ENCODE results near the gene TAP1. TPM values are rescaled to one million over a fixed set of nuclear protein-coding genes. Genes with fewer than 3 reads are reported as not detected.
A peak's percentile ranks its signal among the peaks of the same experiment; 100 is the strongest.

The TAP1 gene
- total and polyA plus RNA-seq, 2 donors (not counting 3 experiments of a cell fraction or from before 2014, with no cell fraction given): 15.6 to 25.9 TPM

GRCh38 chr6:32837651-32838113 is 15.8 kb downstream of the TAP1 start:
- POLR2A ChIA-PET: interaction anchor here (0.5 to 1.9 kb wide), 4 partner anchors 16 to 134 kb away, joined by 3 to 16 read pairs (median 10); partner anchors contain the start of genes BRD2, PSMB9 and TAP1
- Histone ChIP-seq H3K4me2 (ENCODE audit: insufficient read depth, low read length) (peak overlapping the region; percentile 83), H2AFZ (ENCODE audit: low read depth, low read length) (peak overlapping the region; percentile 82), H4K20me1 (replicated peaks; ENCODE audit: control insufficient read depth, extremely low read depth, insufficient read depth, low read length) (no peaks in the 10 kb centered on the region), H3K9me1 (replicated peaks; ENCODE audit: control insufficient read depth, extremely low read depth, insufficient read depth, low read length) (no peaks in the 10 kb centered on the region), H3K36me3 (ENCODE audit: control insufficient read depth in 2 of 2, extremely low read depth in 1 of 2, insufficient read depth in 2 of 2, low read length in 2 of 2) (peaks cover 0 to 3% of the 10 kb centered on the region in 2 experiments), H3K4me3 (replicated peaks in 1 of 3; ENCODE audit: insufficient read depth in 1 of 3, low read depth in 1 of 3, low read length in 3 of 3) (peak overlapping the region; percentile 30 to 89 (median 70)), H3K79me2 (ENCODE audit: control insufficient read depth, insufficient read depth, low read length) (peaks cover 9% of the 10 kb centered on the region), H3K27ac (ENCODE audit: insufficient read depth, low read depth, low read length) (peak overlapping the region; percentile 23), H3K27me3 (ENCODE audit: control insufficient read depth in 2 of 2, insufficient read depth in 2 of 2, low read length in 2 of 2) (no peaks in the 10 kb centered on the region), H3K9ac (replicated peaks; ENCODE audit: extremely low read depth, insufficient read depth, low read length) (peak overlapping the region; percentile 73), H3K4me1 (ENCODE audit: control insufficient read depth, extremely low read depth, insufficient read depth, low read length) (peaks cover 7% of the 10 kb centered on the region), H3K9me3 (replicated peaks; ENCODE audit: control insufficient read depth, insufficient read depth, low read length) (no peaks in the 10 kb centered on the region)
- no peak for DNase-seq (ENCODE audit: low read depth, low spot score)
- no TSS peak for BruUV-seq (replicated peaks)
- intact Hi-C loops (cut with micrococcal nuclease): loop anchor here (1.0 to 2.0 kb wide), 3 partner anchors 17 to 147 kb away; partner anchors contain the start of gene PSMB9
- FAIRE-seq: no peak
- CTCF ChIA-PET: interaction anchor here (0.9 to 11.0 kb wide), 25 partner anchors 11 to 593 kb away, joined by 3 to 397 read pairs (median 11); partner anchors contain the start of genes HLA-DMA, PSMB9 and TAP1
- no peak for TF ChIP-seq GATA2 (IDR thresholded peaks at IDR 0.05; ENCODE audit: insufficient read depth, insufficient read length, low read depth, low read length)
- no peak for TF ChIP-seq CTCF (IDR thresholded peaks at IDR 0.05; ENCODE audit: extremely low read depth in 1 of 2, insufficient read depth in 1 of 2, low read depth in 1 of 2, low read length in 2 of 2)
- TF ChIP-seq FOS (IDR thresholded peaks at IDR 0.05; ENCODE audit: borderline replicate concordance, insufficient read depth, low read length): no peak
- no peak for TF ChIP-seq POLR2AphosphoS5 (IDR thresholded peaks at IDR 0.05; ENCODE audit: insufficient read depth, low read depth, low read length)
- TF ChIP-seq POLR2A (IDR thresholded peaks at IDR 0.05; ENCODE audit: low read depth, low read length): no peak
- no peak for TF ChIP-seq MYC (IDR thresholded peaks at IDR 0.05; ENCODE audit: low read depth, low read length)
- no peak for TF ChIP-seq MAX (IDR thresholded peaks at IDR 0.05; ENCODE audit: insufficient read depth, insufficient read length)
- TF ChIP-seq EZH2 (IDR thresholded peaks at IDR 0.05; ENCODE audit: borderline replicate concordance, low read depth, low read length, severe bottlenecking): no peak
- TF ChIP-seq JUN (IDR thresholded peaks at IDR 0.05; ENCODE audit: borderline replicate concordance, insufficient read depth, insufficient read length, low read depth): no peak
- dilution Hi-C loops (cut with MboI; ENCODE audit: extremely low pct_ligation_motif_present, low sequenced_read_pairs): no loop called here
